Lower lobe of right lung (tissue), 2 donors: ENCODE results near the gene AGFG1. TPM values are rescaled to one million over a fixed set of nuclear protein-coding genes. Genes with fewer than 3 reads are reported as not detected.

ENCODE experiments used
- ATAC-seq, 2 donors: fragments of 200-7000 bp; cut with Tn5 transposase; one replicate each; pipeline ENCODE4 v1.9.1; 2020 to 2022; ENCODE audit warnings: mild to moderate bottlenecking in 2 of 2, moderate library complexity in 2 of 2
- DNase-seq: peaks from one replicate; pipeline ENCODE4 v3.0.0-alpha.2; 2020
- H3K27ac ChIP-seq: fragments of 200-600 bp; one replicate; pipeline ENCODE4 v1.8.0; 2022
- H3K27me3 ChIP-seq: fragments of 200-600 bp; one replicate; pipeline ENCODE4 v1.8.0; 2022; ENCODE audit warnings: low read depth
- H3K36me3 ChIP-seq: fragments of 200-600 bp; one replicate; pipeline ENCODE4 v1.8.0; 2022; ENCODE audit warnings: mild to moderate bottlenecking
- H3K4me1 ChIP-seq: fragments of 200-600 bp; one replicate; pipeline ENCODE4 v1.8.0; 2022
- H3K4me3 ChIP-seq: fragments of 200-600 bp; one replicate; pipeline ENCODE4 v1.8.0; 2022; ENCODE audit warnings: mild to moderate bottlenecking
- H3K9me3 ChIP-seq: fragments of 200-600 bp; one replicate; pipeline ENCODE4 v1.8.0; 2022
- intact Hi-C: fragments of 100-400 bp; cut with DNase I; formaldehyde crosslinking; loops from one replicate; pipeline ENCODE4 v1.11.0; 2022
- total RNA-seq: library from RNA; stranded (reverse); fragmentation: NEBNext Ultra II Directional; extraction: Animal tissue kit (Norgen Biotek cat#: 25700); gene quantifications from one replicate; pipeline ENCODE4 v1.2.1, GENCODE V29; 2021
- TF ChIP-seq, protein P1 (sequence below): fragments of 200-600 bp; IDR thresholded peaks from one replicate; pipeline ENCODE4 v1.8.0; 2022; ENCODE audit warnings: antibody characterized with exemption, mild to moderate bottlenecking
- donor health status: DM: no; HTN: yes; CAD: no; lungs with severe emphysema.

Gene AGFG1
- total RNA-seq, 1 donor from 2014 or later = 100 TPM

DNA sequence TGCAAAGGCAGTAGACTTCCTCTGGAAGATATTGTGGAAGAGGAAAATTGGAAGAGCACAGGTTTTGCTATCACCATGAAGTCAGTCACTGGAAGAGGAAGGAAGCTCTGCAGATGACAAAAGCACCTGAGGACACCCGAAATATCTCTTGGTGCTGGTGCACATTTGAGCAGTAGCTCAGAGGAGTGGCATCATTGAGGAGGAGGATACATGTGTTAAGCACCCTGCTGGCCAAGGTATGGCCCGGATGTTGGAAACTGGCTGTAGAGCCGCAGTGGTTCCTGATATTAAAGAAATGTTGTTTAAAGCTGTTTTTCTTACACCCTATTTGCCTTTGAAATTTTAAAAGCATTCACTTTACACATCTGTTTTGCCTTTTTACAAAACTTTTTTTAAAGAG lies 94.1 kb downstream of the AGFG1 start:
- intact Hi-C loops = no loop called here
- Histone ChIP-seq H3K36me3 (peaks cover 5% of the 10 kb centered on the region), H3K4me1 (no peaks in the 10 kb centered on the region), H3K4me3 (no peak overlapping the region), H3K9me3 (no peaks in the 10 kb centered on the region), H3K27me3 (no peaks in the 10 kb centered on the region), H3K27ac (no peak overlapping the region)
- DNase-seq = no peak
- TF ChIP-seq, protein P1, sequence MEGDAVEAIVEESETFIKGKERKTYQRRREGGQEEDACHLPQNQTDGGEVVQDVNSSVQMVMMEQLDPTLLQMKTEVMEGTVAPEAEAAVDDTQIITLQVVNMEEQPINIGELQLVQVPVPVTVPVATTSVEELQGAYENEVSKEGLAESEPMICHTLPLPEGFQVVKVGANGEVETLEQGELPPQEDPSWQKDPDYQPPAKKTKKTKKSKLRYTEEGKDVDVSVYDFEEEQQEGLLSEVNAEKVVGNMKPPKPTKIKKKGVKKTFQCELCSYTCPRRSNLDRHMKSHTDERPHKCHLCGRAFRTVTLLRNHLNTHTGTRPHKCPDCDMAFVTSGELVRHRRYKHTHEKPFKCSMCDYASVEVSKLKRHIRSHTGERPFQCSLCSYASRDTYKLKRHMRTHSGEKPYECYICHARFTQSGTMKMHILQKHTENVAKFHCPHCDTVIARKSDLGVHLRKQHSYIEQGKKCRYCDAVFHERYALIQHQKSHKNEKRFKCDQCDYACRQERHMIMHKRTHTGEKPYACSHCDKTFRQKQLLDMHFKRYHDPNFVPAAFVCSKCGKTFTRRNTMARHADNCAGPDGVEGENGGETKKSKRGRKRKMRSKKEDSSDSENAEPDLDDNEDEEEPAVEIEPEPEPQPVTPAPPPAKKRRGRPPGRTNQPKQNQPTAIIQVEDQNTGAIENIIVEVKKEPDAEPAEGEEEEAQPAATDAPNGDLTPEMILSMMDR = no peak
- ATAC-seq = no peak

DNA sequence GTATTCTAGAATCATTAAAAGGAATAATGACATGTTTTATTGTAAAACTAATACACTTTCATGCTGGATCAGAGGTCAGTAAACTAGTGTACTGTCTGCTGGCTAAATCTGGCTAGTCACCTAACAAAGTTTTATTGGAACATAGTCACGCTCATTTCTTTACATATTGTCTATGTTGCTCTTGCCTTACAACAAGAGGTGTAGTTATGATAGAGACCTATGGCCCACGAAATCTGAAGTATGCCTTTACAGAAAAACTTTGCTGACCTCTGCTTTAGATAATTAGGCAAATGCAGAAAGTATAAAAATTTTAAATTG lies 96.9 kb downstream of the AGFG1 start:
- DNase-seq (no peak), ATAC-seq (no peak)
- H3K27ac ChIP-seq = no peak overlapping the region
- H3K27me3 ChIP-seq = no peaks in the 10 kb centered on the region
- TF ChIP-seq, protein P1 = no peak
- intact Hi-C loops = no loop called here
- no peaks in the 10 kb centered on the region for H3K9me3 ChIP-seq
- peaks cover 5% of the 10 kb centered on the region for H3K36me3 ChIP-seq
- H3K4me1 ChIP-seq = no peaks in the 10 kb centered on the region
- H3K4me3 ChIP-seq = no peak overlapping the region

DNA sequence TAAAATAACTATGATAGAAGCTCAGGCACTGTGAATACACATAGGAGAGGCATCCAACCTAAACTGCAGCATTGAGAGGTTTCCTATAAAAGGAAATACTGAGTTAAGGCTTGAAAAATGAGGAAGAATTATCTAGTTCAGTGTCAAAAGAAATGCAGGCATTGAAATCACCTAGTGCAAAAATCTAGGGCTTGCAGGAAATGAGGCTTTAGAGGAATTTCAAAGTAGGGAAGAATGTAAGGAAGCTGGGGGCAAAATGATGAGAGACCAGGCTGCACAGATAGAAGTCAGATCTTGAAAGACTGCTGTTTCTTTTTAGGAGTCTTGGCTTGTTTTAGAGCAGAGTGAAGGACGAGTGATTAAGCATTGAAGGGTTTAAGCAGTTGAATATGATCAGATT lies 98.7 kb downstream of the AGFG1 start:
- Histone ChIP-seq H3K9me3 (no peaks in the 10 kb centered on the region), H3K36me3 (no peaks in the 10 kb centered on the region), H3K4me1 (no peaks in the 10 kb centered on the region), H3K4me3 (no peak overlapping the region), H3K27ac (no peak overlapping the region), H3K27me3 (no peaks in the 10 kb centered on the region)
- TF ChIP-seq, protein P1 = no peak
- DNase-seq (no peak), ATAC-seq (no peak)
- intact Hi-C loops = no loop called here

DNA sequence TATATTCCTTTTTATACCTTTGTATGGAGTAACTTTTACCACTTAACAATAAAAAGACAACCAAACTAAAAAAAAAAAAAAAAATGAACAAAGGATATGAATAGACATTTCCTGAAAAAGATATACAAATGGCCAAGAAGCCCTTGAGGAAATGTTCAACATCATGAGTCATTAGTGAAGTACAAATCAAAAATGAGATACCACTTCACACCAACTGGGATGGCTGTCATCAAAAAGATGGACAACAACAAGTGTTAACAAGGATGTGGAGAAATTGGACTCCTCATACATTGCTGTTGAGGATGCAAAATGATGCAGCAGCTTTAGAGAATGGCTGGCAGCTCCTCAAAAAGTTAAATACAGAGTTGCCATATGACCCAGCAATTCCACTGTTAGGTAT lies 104.2 kb downstream of the AGFG1 start:
- intact Hi-C loops = no loop called here

DNA sequence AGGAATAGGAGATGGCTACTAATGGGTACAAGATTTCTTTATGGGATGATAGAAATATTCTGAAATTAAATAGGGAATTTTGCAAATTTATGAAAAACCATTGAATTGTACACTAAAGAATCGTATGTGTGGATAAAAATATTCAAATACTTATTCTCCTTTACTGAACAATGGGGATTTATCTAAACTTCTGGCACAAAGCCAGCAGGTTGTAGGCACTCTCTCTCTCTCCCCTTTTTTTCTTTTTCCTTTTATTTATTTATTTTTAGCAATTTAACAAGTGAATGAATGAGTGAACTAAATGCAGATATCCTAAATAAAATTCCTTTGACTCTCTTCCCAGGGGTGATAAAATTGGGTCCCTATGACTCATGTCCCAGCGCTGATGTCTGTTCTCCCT lies 104.9 kb downstream of the AGFG1 start:
- TF ChIP-seq, protein P1 = no peak

More for the DNA sequence above, 104.2 kb downstream of the AGFG1 start:
- TF ChIP-seq, protein P1 = no peak
- Histone ChIP-seq H3K36me3 (no peaks in the 10 kb centered on the region), H3K27ac (no peak overlapping the region), H3K9me3 (no peaks in the 10 kb centered on the region), H3K4me1 (no peaks in the 10 kb centered on the region), H3K4me3 (no peak overlapping the region), H3K27me3 (no peaks in the 10 kb centered on the region)
- DNase-seq = no peak
- ATAC-seq = no peak

DNA sequence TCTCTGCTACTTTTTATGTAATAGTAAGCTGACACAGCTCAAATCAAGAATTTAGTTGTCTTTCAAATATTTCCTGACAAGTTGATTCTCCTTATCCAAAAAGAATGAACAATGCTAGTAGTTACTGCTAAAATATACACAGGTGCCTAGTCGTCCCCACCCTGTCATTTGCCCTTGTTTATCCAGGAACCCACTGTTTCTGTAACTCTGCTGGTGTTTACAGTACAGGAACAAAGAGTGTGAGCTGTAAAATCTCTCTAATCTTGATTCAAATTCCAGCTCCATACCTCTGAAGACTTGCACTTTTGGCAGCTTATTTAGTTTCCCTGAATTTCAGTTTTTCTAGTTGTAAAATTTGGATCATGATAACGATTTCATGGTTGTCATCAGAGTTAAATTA lies 105.6 kb downstream of the AGFG1 start:
- Histone ChIP-seq H3K27ac (no peak overlapping the region), H3K9me3 (no peaks in the 10 kb centered on the region), H3K4me3 (no peak overlapping the region), H3K27me3 (no peaks in the 10 kb centered on the region), H3K36me3 (no peaks in the 10 kb centered on the region), H3K4me1 (no peaks in the 10 kb centered on the region)
- no peak for DNase-seq
- TF ChIP-seq, protein P1 = no peak
- ATAC-seq = no peak
- intact Hi-C loops = no loop called here

More for the DNA sequence above, 104.9 kb downstream of the AGFG1 start:
- no peak overlapping the region for H3K27ac ChIP-seq
- intact Hi-C loops = no loop called here
- H3K36me3 ChIP-seq = no peaks in the 10 kb centered on the region
- ATAC-seq (no peak), DNase-seq (no peak)
- H3K4me1 ChIP-seq = no peaks in the 10 kb centered on the region
- H3K4me3 ChIP-seq = no peak overlapping the region
- no peaks in the 10 kb centered on the region for H3K27me3 ChIP-seq
- no peaks in the 10 kb centered on the region for H3K9me3 ChIP-seq
